Activated naive CD4-positive, alpha-beta T cell treated with anti-CD3 and anti-CD28 coated beads, Interleukin-2, amount 50 U/mL, for 24 hours (primary cell): ENCODE results near the gene TFB1M.
"Not testable (repeated sequence)": the region's sequence is repeated elsewhere in the genome, so short reads cannot be mapped to it uniquely, and the experiment has no call there.

Experiments
- H3K27ac Mint-ChIP-seq: one replicate; pipeline ENCODE4 v1.8.0; 2021; ENCODE audit warnings: mild to moderate bottlenecking, mixed read lengths
- H3K27me3 Mint-ChIP-seq: one replicate; pipeline ENCODE4 v1.8.0; 2021; ENCODE audit warnings: mixed read lengths
- H3K36me3 Mint-ChIP-seq: one replicate; pipeline ENCODE4 v1.8.0; 2021; ENCODE audit warnings: mixed read lengths
- H3K4me1 Mint-ChIP-seq: one replicate; pipeline ENCODE4 v1.8.0; 2021; ENCODE audit warnings: mixed read lengths
- H3K4me3 Mint-ChIP-seq: one replicate; pipeline ENCODE4 v1.8.0; 2021; ENCODE audit warnings: mild to moderate bottlenecking, mixed read lengths
- H3K9me3 Mint-ChIP-seq: one replicate; pipeline ENCODE4 v1.8.0; 2021; ENCODE audit warnings: mixed read lengths

TFB1M gene

DNA sequence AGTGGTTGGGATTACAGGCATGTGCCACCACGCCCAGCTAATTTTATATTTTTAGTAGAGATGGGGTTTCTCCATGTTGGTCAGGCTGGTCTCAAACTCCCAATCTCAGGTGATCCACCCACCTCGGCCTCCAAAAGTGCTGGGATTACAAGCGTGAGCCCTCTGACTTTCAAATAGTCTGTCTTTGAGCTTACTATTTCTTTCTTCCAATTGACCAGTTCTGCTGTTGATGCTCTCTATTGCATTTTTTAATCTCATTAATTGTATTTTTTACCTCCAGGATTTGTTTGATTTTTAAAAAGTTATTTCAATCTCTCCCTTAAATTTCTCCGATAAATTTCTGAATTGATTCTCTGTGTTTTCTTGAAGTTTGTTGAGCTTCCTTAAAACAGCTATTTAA, 25.6 kb upstream of the TFB1M start:
- peaks cover 15% of the 10 kb centered on the region for H3K36me3 Mint-ChIP-seq
- not testable (repeated sequence) for H3K27me3 Mint-ChIP-seq, H3K4me3 Mint-ChIP-seq
- peaks cover 40% of the 10 kb centered on the region for H3K4me1 Mint-ChIP-seq
- H3K27ac Mint-ChIP-seq = peak overlapping the region; percentile 20
- peaks cover 15% of the 10 kb centered on the region for H3K9me3 Mint-ChIP-seq

- Mint-ChIP-seq H3K4me3 (peak overlapping the region; percentile 57), H3K27ac (peak overlapping the region; percentile 80), H3K36me3 (peaks cover 15% of the 10 kb centered on the region), H3K4me1 (peaks cover 52% of the 10 kb centered on the region), H3K9me3 (peaks cover 15% of the 10 kb centered on the region)
- not testable (repeated sequence) for H3K27me3 Mint-ChIP-seq
These were observed 24.0 kb upstream of the TFB1M start for GRCh38 chr6:155338237-155338636.

- Mint-ChIP-seq H3K36me3 (peaks cover 11% of the 10 kb centered on the region), H3K4me1 (peaks cover 58% of the 10 kb centered on the region), H3K27me3 (no peaks in the 10 kb centered on the region), H3K9me3 (peaks cover 14% of the 10 kb centered on the region), H3K4me3 (no peak overlapping the region), H3K27ac (no peak overlapping the region)
These were observed 21.0 kb upstream of the TFB1M start for GRCh38 chr6:155335265-155335664.

DNA sequence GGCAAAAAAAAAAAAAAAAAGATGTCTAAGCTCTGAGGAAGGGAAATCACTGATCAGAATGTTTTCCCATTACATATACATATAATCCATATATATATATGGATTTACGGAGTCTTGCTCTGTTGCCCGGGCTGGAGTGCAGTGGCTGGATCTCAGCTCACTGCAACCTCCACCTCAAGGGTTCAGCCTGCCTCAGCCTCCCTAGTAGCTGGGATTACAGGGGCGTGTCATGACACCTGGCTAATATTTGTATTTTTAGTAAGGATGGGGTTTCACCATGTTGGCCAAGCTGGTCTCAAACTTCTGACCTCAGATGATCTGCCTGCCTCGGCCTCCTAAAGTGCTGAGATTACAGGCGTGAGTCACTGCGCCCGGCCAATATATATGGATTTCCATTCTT, 19.8 kb upstream of the TFB1M start:
- H3K27me3 Mint-ChIP-seq, H3K9me3 Mint-ChIP-seq, H3K27ac Mint-ChIP-seq, H3K36me3 Mint-ChIP-seq: not testable (repeated sequence)
- H3K4me1 Mint-ChIP-seq = peaks cover 62% of the 10 kb centered on the region
- H3K4me3 Mint-ChIP-seq = peak overlapping the region; percentile 59

- H3K4me3 Mint-ChIP-seq = peak overlapping the region; percentile 59
- H3K27ac Mint-ChIP-seq = peak overlapping the region; percentile 90
- peaks cover 6% of the 10 kb centered on the region for H3K36me3 Mint-ChIP-seq
- H3K4me1 Mint-ChIP-seq = peaks cover 62% of the 10 kb centered on the region
- no peaks in the 10 kb centered on the region for H3K27me3 Mint-ChIP-seq
- peaks cover 5% of the 10 kb centered on the region for H3K9me3 Mint-ChIP-seq
These were observed 19.1 kb upstream of the TFB1M start for GRCh38 chr6:155333414-155333813.

GRCh38 chr6:155330922-155331321, 16.6 kb upstream of the TFB1M start:
- no peak overlapping the region for H3K4me3 Mint-ChIP-seq
- no peak overlapping the region for H3K27ac Mint-ChIP-seq
- no peaks in the 10 kb centered on the region for H3K9me3 Mint-ChIP-seq
- H3K27me3 Mint-ChIP-seq = no peaks in the 10 kb centered on the region
- peaks cover 55% of the 10 kb centered on the region for H3K4me1 Mint-ChIP-seq
- no peaks in the 10 kb centered on the region for H3K36me3 Mint-ChIP-seq

DNA sequence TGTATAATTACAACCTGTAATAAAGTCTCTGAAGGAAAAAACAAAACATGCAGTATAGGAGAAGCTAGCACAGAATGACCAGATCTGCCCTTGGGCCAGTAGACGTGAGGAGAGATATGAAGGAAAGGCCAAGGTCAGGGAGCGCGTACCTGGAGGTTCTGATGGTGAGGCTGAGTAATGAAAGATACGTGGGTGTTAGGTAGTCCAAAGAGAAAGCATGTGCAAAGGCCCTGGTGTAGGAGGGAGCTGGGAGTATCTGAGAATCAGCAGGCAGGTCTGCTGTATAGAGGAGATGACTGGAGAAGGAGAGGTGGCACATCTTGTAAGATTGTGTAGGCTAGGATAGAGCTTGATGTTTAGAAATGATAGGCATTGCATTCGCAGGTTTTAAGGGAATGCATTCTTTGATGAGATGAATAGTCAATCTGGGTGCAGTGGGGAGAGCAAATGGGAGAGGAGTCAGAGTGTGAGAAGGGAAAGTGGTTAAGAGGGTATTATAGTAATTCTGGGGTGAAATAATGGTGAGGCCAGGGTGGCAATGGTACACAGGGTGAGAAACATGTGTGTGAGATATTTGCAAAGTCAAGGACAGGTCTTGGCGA, 15.9 kb upstream of the TFB1M start:
- Mint-ChIP-seq H3K9me3 (no peaks in the 10 kb centered on the region), H3K36me3 (no peaks in the 10 kb centered on the region), H3K27me3 (no peaks in the 10 kb centered on the region), H3K27ac (peak overlapping the region; percentile 5), H3K4me1 (peaks cover 55% of the 10 kb centered on the region), H3K4me3 (no peak overlapping the region)

GRCh38 chr6:155329460-155330132, 15.3 kb upstream of the TFB1M start:
- no peaks in the 10 kb centered on the region for H3K27me3 Mint-ChIP-seq
- H3K27ac Mint-ChIP-seq = peak overlapping the region; percentile 5
- H3K4me1 Mint-ChIP-seq = peaks cover 55% of the 10 kb centered on the region
- no peaks in the 10 kb centered on the region for H3K36me3 Mint-ChIP-seq
- no peak overlapping the region for H3K4me3 Mint-ChIP-seq
- no peaks in the 10 kb centered on the region for H3K9me3 Mint-ChIP-seq

DNA sequence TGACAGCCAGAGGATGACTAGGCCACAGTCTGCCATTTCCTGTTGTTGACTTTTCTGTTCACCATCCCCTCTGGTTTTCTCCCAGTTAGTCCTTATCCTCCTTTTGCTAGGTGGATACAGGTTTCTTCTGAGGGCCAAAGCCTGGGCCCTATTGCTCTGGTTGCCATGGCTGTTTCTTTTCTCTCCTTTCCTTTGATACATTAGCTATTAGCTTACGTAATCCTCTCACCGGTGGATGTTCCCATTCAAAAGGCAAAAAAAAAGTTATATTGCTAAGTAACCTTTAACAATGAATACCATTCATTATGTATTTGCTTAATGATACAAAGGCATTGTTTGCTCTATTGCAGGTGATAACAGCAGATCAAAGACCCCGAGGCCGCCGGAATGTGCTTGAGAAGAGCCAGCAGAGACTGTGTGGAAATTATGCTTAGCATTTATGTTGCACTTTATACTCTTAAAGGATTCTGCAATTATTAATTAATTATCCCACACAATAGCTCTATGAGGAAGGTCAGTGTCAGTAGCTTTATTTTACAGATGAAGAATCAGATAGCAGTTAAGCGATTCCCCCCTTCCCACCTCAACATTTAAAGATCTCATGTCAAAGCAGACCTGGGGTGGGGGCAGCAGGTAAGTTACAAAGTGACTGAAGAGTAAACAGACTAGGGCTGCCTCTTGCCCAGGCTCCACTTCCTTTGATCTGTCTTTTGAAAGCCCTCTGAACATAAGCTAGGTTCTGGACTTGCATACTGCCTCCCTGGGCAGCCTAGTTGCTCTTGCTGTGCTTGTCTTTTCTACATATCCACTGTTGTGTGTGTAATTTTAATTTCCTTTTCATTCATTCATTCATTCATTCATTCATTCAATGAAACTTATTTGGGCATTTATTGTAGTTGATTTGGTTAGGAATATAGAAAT, 14.5 kb upstream of the TFB1M start:
- Mint-ChIP-seq H3K4me1 (peaks cover 49% of the 10 kb centered on the region), H3K36me3 (no peaks in the 10 kb centered on the region), H3K27me3 (no peaks in the 10 kb centered on the region), H3K4me3 (no peak overlapping the region), H3K27ac (peak overlapping the region; percentile 47), H3K9me3 (no peaks in the 10 kb centered on the region)

GRCh38 chr6:155328074-155328538, 13.8 kb upstream of the TFB1M start:
- Mint-ChIP-seq H3K27me3 (no peaks in the 10 kb centered on the region), H3K27ac (no peak overlapping the region), H3K4me3 (no peak overlapping the region)

GRCh38 chr6:155327326-155328073, 13.2 kb upstream of the TFB1M start:
- Mint-ChIP-seq H3K27me3 (no peaks in the 10 kb centered on the region), H3K4me1 (peaks cover 38% of the 10 kb centered on the region), H3K4me3 (peak overlapping the region; percentile 28), H3K36me3 (no peaks in the 10 kb centered on the region), H3K9me3 (no peaks in the 10 kb centered on the region), H3K27ac (peak overlapping the region; percentile 94)

More at GRCh38 chr6:155328074-155328538, 13.8 kb upstream of the TFB1M start:
- H3K4me1 Mint-ChIP-seq = peaks cover 42% of the 10 kb centered on the region
- H3K36me3 Mint-ChIP-seq = no peaks in the 10 kb centered on the region
- no peaks in the 10 kb centered on the region for H3K9me3 Mint-ChIP-seq

GRCh38 chr6:155325700-155326516, 11.6 kb upstream of the TFB1M start:
- no peaks in the 10 kb centered on the region for H3K27me3 Mint-ChIP-seq
- H3K27ac Mint-ChIP-seq = peak overlapping the region; percentile 43
- H3K4me3 Mint-ChIP-seq = no peak overlapping the region

DNA sequence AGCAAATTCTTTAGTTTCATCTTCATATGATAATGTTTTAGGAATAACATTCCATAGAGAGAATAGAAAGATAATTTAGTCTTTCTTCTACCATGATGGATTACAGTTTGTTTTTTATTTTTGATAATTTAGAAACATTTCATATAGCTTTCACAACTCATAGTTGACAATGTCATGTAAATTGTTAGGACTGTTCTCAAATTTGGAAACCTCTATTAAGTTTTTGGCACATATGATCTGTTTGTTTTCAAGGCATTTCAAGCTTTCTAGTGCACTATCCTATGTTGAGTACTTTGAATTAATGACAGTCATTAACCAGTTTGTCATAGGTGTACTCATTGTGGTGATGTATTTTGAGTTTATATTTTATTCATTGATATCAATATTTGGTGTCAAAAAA, 10.7 kb upstream of the TFB1M start:
- Mint-ChIP-seq H3K27me3 (no peaks in the 10 kb centered on the region), H3K27ac (no peak overlapping the region), H3K9me3 (no peaks in the 10 kb centered on the region), H3K4me1 (peaks cover 27% of the 10 kb centered on the region), H3K4me3 (no peak overlapping the region), H3K36me3 (no peaks in the 10 kb centered on the region)

More at GRCh38 chr6:155325700-155326516, 11.6 kb upstream of the TFB1M start:
- Mint-ChIP-seq H3K4me1 (peaks cover 36% of the 10 kb centered on the region), H3K36me3 (no peaks in the 10 kb centered on the region), H3K9me3 (no peaks in the 10 kb centered on the region)

GRCh38 chr6:155324172-155324571, 9.9 kb upstream of the TFB1M start:
- Mint-ChIP-seq H3K27ac (no peak overlapping the region), H3K36me3 (no peaks in the 10 kb centered on the region), H3K4me3 (no peak overlapping the region), H3K4me1 (peaks cover 23% of the 10 kb centered on the region), H3K9me3 (no peaks in the 10 kb centered on the region), H3K27me3 (no peaks in the 10 kb centered on the region)
